Measurements from ENCODE around the gene CRYBG1. TPM values are rescaled to one million over a fixed set of nuclear protein-coding genes. Genes with fewer than 3 reads are reported as not detected.

The CRYBG1 gene
- total and polyA plus RNA-seq, 2 of the 13 experiments (the other 11 are each of a cell fraction or from before 2014, with no cell fraction given), result 10.1 to 21.9 TPM

- ATAC-seq (no peak), FAIRE-seq (peak; percentile 68), DNase-seq (ENCODE audit: low spot score) (no peak)
- peaks cover 0 to 13% of the 10 kb centered on the region in 2 experiments; a peak in 4 of 5 replicates for H3K27me3 ChIP-seq (ENCODE audit: control insufficient read depth in 1 of 2, insufficient read depth in 2 of 2, low read length in 2 of 2)
- peak overlapping the region; percentile 7 for H2AFZ ChIP-seq (ENCODE audit: low read length)
- no TSS peak for BruUV-seq (replicated peaks)
- ChIA-PET CTCF (ENCODE audit: low intra/inter-chr PET ratio, low total read pairs) (interaction anchor here (1.4 kb wide), 1 partner anchor 53 kb away, joined by 3 read pairs; no protein-coding TSS in a partner anchor), POLR2A (interaction anchor here (0.7 kb wide), 1 partner anchor 47 kb away, joined by 3 read pairs; no protein-coding TSS in a partner anchor)
- peak overlapping the region; percentile 84 for H3K27ac ChIP-seq (ENCODE audit: extremely low read length, insufficient read depth, low read length)
- no peaks in the 10 kb centered on the region for H4K20me1 ChIP-seq (ENCODE audit: insufficient read depth, low read length)
- no peaks in the 10 kb centered on the region for H3K36me3 ChIP-seq (replicated peaks in 1 of 2; ENCODE audit: control insufficient read depth in 1 of 2, insufficient read depth in 2 of 2, low read length in 2 of 2)
- peak overlapping the region; percentile 67 to 79 (median 68) for H3K4me3 ChIP-seq (replicated peaks in 1 of 3; ENCODE audit: insufficient read depth in 1 of 3, low read depth in 2 of 3, low read length in 3 of 3)
- intact Hi-C loops (cut with micrococcal nuclease; ENCODE audit: unreplicated experiment), result loop anchor here (5.0 kb wide), 2 partner anchors 34 to 176 kb away; no protein-coding TSS in a partner anchor
- no peaks in the 10 kb centered on the region for H3K9me3 ChIP-seq (ENCODE audit: low read length)
- peaks cover 32% of the 10 kb centered on the region for H3K79me2 ChIP-seq (ENCODE audit: insufficient read depth, low read length)
- H3K9ac ChIP-seq (ENCODE audit: insufficient read depth, low read depth, low read length), result peak overlapping the region; percentile 83
- 6% methylated on average over 5 of the region's 19 CpGs for whole genome bisulfite sequencing (ENCODE audit: low lambda C conversion rate)
- H3K4me1 ChIP-seq (ENCODE audit: insufficient read depth, low read length), result peaks cover 56% of the 10 kb centered on the region
- peak overlapping the region; percentile 98 for H3K4me2 ChIP-seq (ENCODE audit: low read depth, low read length)
- in situ Hi-C loops (cut with HindIII; ENCODE audit: extremely low pct_ligation_motif_present, low pct_unique_long_range_greater_than_20kb), result no loop called here
- TF ChIP-seq DZIP1 (CRISPR knock-in tag; IDR thresholded peaks at IDR 0.05), result 0 out of 2 replicates have a peak, but pooled peaks have one; percentile 26
- no peak for TF ChIP-seq CSRNP1 (CRISPR knock-in tag; IDR thresholded peaks at IDR 0.05)
- 0 out of 2 replicates have a peak, but pooled peaks have one; percentile 15 for TF ChIP-seq ZNF253 (CRISPR knock-in tag; IDR thresholded peaks at IDR 0.05; ENCODE audit: borderline replicate concordance)
- TF ChIP-seq ZNF280B (CRISPR knock-in tag; IDR thresholded peaks at IDR 0.05; ENCODE audit: borderline replicate concordance), result 0 out of 2 replicates have a peak, but pooled peaks have one; percentile 50
- 0 out of 2 replicates have a peak, but pooled peaks have one; percentile 10 for TF ChIP-seq KDM3A (CRISPR knock-in tag; IDR thresholded peaks at IDR 0.05; ENCODE audit: low read depth)
- TF ChIP-seq ZNF501 (CRISPR knock-in tag; IDR thresholded peaks at IDR 0.05), result no peak
- TF ChIP-seq ZFY (CRISPR knock-in tag; IDR thresholded peaks at IDR 0.05), result peak; percentile 35; the same call in 1 of the 2 replicates
- 0 out of 2 replicates have a peak, but pooled peaks have one; percentile 0 for TF ChIP-seq ZNF772 (CRISPR knock-in tag; IDR thresholded peaks at IDR 0.05)
- peak; percentile 0; the same call in 1 of the 2 replicates for TF ChIP-seq SAP130 (CRISPR knock-in tag; IDR thresholded peaks at IDR 0.05; ENCODE audit: low read depth)
- 0 out of 2 replicates have a peak, but pooled peaks have one; percentile 5 for TF ChIP-seq KAT8 (CRISPR knock-in tag; IDR thresholded peaks at IDR 0.05)
- peak; percentile 47 for TF ChIP-seq ZBTB7B (CRISPR knock-in tag; IDR thresholded peaks at IDR 0.05)
- 0 out of 2 replicates have a peak, but pooled peaks have one; percentile 1 for TF ChIP-seq ZNF75D (CRISPR knock-in tag; IDR thresholded peaks at IDR 0.05; ENCODE audit: borderline replicate concordance)
- 0 out of 2 replicates have a peak, but pooled peaks have one; percentile 1 for TF ChIP-seq TAF1 (CRISPR knock-in tag; IDR thresholded peaks at IDR 0.05)
- peak; percentile 52 for TF ChIP-seq MAX (IDR thresholded peaks at IDR 0.05)
- 0 out of 2 replicates have a peak, but pooled peaks have one; percentile 48 for TF ChIP-seq ZNF878 (CRISPR knock-in tag; IDR thresholded peaks at IDR 0.05)
- 0 out of 2 replicates have a peak, but pooled peaks have one; percentile 33 for TF ChIP-seq SNAPC2 (CRISPR knock-in tag; IDR thresholded peaks at IDR 0.05)
Measured at GRCh38 chr6:106512968-106513574, 152.6 kb downstream of the CRYBG1 start.
